Activated T-cell treated with anti-CD3 and anti-CD28 coated beads, Interleukin-2, amount 50 U/mL, for 1 hour (primary cell): ENCODE results near the gene MAP3K3.

Experiments
- DNase-seq: peaks from one replicate; pipeline ENCODE4 v3.0.0-alpha.2; 2020

MAP3K3 gene

DNA sequence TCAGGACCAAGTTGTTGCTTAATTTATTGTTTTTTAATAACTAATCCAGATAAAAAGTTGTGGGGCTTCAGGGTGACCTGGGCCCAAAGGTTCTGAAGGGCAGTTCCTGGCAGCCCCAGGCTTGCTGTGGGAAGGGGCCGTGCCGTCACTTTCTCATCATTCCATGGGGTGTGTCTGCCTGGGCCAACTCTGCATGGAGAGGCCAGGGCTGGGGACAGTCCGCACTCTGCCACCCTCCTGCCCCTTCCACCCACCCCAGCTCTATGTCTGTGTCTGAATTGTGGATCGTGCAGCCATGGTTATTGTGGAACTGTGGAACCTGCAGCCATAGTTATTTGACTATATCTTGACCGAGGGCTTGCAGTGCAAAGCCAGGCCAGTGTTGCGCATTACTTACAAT lies 73.7 kb downstream of the MAP3K3 start:
- peak; percentile 48 for DNase-seq

DNA sequence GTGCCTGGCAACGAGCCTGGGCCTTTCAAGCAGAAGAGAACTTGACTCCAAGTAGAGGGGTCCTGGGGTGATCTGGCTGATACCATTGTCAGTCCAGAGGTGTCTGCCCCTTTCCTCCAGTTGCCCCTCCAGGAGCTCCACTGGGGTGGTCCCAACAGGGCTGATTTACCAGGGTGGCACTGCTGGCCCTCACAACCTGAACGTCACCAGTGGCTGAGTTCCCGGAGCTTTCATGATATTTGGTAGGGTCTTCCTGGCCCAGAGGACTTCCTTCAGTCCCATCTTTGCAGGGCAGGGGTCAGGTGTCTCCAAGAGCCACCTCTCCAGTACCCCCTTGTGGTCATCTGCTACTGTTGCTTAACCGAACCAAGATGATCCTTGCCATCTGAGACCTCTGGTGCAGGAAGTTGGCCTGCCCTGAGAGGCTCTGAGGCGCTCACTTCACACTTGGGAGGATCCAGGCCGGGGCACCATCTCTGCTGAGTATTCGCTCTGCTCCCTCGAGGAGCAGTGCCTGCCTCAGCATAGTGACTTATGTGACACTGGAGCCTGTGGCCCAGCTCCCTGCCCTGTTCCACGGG lies 74.3 kb downstream of the MAP3K3 start:
- peak; percentile 60 for DNase-seq

DNA sequence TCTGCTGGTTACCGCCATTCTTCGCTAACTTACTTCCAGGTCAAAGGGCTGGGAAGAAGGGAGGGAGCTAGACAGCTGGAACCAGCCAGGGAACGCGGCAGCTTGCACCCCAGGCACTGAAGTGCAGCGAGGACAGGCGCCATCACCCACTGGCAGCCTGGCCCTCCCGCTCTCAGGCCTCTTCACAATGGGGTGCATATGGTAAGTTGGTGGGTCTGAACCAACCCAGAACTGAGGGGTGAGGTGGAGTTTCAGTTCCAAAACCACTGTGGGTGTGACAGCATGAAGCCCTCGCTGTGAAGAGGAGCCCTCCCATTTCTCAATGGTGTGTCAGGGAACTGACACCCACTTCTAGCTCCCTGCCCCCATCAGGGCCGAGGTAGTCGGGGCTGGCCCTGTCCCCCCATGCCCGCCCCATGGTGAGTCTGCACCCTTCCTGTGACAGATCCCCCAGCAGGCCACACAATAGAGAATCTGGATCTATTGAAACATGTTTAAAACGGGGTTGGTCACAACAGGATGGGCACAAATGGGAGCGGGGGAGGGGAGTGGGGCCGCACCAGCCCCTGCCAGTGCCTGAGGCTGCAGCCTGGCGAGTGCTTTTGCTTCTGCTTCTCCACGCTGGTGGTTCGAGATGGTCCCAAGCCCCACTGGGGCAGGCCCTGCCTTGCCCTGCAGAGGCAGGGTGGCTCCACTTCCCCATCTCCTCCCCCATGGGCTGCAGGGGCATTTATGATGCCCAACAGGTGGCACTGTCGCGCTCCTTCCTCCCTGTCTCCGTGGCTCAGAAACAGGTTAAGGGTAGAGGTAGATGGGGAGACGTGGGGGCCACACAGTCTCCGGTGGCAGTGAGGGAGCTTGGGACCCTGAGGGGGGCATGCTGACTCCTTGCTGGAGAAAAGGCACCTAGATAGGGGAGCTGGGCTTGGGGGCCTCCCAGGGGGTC lies 75.4 kb downstream of the MAP3K3 start:
- DNase-seq = peak; percentile 86

DNA sequence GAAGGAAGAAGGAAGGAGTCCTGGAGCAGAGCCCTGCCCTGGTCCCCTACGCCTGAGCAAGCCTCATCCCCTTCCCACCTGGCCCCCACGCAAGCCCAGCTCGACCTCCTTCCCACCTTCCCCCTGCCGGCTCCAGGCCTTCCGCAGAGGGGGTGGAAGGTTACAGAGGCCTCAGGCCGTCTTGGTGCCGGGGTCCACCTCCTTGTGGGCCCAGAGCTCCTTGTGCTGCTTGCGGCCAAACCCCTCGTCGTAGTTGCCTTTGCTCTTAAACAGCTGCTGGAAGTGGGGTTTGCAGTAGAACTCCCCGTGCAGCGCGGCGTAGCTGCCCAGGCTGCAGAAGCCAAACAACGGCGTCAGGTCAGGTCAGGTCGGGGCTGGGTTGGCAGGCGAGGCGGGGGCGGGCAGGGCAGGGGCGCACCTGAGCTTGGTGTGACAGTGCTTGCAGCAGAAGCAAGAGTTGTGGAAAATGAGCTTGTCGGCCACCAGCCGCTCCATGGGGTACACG lies 76.2 kb downstream of the MAP3K3 start:
- no peak for DNase-seq

DNA sequence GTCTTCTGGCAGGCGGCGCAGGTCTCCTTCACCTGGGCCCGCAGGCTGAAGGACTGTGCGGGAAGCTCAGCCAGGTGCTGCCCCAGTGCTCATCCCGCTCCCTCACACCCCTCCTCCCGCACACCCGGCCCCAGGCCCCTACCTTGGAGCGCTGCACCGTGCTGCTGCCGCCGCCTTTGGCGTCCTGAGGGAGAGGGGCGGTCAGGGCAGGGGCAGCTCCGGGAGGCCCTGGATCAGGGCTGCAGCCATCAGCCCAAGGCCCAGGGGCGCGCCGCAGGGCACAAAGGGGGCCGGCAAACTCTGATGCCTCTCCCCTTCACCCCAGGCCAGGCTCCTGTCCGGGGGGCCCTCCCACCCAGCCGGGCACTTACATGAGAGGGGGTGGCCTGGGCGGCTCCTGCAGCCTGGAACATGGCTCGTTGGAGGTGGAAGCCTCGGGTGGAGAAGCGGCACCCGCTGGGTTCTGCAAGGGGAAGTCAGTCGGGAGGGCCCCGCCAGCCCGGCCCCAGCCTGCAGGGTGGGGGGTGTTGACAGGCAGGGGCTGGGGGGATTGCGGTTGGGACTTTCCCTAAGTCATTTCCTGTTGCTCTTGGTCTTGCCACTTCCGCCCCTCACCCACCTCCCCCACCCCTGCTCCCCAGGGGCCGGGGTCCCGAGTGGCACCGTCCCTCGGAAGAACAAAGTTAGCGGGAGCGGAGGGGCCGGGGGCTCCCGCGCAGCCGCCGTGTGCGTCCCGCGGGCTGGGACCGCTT lies 76.8 kb downstream of the MAP3K3 start:
- DNase-seq = peak; percentile 83

DNA sequence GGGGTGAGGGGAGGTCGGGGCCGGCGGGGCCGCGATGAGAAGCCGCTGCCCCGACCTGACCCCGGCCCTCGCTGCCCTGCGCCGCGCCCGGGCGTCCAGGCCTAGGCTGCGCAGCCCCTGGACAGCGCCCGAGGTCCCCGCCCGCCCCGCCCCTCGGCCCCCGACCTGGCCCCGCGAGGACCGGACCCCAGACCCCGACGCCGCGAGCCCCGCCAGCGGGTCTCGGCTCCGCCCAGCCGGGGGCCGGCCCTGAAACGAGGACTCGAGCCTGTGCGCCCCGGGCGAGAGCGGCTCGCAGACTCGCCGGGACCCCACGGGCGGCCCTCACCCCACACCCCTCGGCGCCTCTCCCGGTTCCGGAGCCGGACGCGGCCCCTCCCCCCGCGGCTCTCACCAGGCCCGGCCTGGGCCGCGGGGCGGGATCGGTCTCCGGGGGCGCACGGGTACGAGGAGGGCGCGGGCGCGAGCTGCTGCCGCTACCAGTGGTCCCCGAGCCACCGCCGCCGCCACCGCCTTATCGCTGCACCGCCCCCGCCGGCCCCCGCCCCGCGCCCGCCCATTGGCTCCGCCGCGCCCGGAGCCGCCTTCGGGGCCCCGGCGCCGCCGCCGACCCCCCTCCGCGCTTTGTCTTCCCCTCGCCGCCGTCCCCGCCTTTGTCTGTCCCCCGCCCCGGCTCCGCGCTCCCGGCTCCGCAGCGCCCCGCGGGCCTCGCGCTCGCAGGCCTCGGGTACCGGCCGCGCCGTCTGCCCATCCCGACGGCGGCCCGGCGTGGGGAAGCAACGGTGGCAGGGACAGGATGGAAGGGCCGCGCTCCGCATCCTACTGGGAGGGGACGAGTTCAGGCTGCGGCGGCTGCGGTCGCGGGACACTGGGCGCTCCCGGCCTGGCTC lies 77.7 kb downstream of the MAP3K3 start, which contains the start of gene LIMD2:
LIMD2 (minus strand) TSS at position 488 of the 890 bp plus-strand sequence. CDS start 827 bp downstream, outside the sequence.
- peak; percentile 90 for DNase-seq

DNA sequence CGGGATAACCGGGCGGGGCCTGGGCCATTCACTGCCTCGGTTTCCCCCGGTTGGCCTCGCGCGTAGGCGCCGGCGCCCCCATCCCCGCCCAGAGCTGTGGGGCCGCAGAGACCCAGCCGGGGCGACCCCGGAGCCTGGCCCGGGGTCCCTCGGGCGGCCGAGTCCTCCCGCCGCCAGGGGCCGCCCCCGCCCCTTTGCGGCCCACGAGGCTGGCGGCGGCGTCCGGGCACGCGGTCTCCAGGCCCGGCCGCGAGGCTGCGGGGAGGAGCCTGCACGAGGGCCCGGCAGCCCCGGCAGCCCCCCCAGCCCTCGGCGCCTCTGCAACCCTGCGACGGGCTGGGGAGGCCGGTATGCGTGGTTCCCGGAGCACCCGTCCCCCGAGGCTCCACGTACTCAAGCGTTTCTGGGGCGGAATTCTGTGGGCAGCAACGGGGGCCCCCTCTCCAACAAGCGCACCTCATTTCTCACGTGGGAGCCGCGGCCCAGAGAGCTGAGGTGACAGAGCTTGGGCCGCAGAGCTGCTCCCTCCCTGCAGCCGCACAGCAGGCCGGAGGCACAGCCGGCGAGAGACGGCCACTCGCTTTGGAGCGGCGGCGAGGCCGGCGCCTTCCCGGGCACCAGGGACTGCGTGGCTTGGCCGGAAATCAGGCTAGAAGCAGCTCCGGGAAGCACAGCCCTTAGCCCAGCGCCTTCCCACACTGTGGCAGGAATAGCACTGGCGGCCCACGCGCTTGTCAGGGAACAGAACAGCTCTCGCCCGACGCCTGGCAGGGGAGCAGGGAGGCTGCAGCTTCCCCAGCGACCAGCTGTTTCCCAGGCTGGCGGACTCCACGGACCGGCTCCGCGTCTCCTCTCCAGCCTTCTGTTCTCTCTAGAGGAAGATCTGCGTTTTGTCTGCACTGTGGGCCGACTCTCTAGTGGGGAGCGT lies 78.6 kb downstream of the MAP3K3 start:
- DNase-seq = peak; percentile 69

DNA sequence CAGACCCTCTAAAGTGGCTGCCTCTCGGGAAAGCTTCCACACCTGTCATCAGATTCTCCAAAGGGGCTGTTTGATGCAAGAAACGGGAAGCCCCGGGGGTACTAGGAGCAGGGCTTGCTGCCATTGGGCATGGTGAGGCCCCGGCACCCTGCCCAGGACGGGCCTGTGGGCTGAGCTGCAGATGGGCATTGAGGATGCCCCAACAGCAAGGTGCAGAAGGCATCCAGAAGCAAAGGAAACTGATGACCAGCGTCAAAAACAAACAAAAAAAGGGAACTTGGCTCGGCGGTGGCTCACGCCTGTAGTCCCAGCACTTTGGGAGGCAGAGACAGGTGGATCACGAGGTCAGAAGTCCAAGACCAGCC lies 79.2 kb downstream of the MAP3K3 start:
- DNase-seq = no peak

DNA sequence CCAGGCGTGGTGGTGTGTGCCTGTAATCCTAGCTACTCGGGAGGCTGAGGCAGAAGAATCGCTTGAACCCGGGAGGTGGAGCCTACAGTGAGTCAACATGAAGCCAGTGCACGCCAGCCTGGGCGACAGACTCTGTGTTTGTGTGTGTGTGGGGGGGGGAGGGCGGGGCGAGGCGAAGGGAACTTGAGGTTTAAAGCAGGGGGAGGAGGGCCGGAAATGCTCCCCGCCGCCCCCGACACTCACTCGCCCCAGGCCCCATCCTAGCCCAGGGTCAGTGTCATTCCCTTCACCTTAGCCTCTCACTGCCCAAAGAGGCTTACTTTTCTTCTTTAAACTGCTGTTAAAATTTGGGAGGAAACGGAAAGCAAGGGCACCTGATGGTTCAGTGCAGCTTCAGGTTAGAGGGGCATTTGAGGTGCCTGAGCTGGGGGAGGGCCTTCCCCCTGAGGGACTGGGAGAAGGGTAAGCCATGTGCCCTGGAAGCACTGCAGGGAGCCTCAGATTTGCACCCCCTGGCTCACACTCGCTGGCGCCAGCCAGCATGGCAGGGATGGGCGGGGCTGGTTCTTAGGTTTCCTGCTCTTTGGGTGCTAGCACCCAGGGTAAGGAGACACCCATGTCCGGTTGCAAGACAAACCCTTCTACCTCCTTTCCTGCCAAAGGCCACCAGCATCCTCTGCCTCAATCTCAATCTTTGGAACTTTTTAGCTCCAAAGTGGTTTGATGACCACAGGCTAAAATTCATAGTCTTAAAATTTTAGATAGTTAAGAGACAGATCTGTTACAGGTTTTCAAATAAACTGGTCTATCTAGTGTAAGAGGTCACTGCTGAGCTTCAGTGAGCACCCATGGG lies 79.9 kb downstream of the MAP3K3 start:
- peak; percentile 72 for DNase-seq

DNA sequence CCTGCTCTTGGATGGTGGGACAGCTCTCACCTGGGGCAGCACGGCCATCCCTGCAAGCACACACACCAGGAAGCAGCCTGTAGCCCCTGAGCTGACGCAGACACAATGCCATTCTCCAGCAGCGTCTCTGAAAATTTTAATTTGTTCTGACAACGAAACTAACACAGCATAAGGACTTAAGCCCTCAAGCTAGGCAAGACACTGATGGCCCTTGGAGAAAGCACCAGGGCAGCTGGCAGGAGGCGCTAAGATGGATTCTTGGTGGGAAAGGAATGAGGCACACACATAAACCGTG lies 80.5 kb downstream of the MAP3K3 start:
- no peak for DNase-seq

DNA sequence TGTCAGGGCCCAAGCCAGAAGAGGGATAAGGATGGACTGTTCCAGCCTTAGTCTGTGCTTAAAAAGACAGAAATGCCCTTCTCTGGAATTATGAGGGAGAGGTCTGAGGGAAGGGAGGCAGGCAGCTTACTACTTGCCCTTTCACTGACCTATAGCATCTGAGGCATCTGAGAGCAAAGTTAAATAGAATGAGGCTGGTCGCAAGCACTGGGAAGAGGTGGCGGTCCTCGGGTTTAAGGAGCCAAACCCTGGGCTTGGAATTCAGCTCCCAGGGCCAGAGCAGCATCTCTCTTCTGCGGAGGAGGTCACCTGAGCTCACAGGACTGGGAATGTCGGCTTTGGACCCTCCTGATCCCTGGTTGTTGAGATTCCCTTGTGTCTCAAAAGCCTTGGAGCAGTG lies 80.8 kb downstream of the MAP3K3 start:
- DNase-seq = no peak

DNA sequence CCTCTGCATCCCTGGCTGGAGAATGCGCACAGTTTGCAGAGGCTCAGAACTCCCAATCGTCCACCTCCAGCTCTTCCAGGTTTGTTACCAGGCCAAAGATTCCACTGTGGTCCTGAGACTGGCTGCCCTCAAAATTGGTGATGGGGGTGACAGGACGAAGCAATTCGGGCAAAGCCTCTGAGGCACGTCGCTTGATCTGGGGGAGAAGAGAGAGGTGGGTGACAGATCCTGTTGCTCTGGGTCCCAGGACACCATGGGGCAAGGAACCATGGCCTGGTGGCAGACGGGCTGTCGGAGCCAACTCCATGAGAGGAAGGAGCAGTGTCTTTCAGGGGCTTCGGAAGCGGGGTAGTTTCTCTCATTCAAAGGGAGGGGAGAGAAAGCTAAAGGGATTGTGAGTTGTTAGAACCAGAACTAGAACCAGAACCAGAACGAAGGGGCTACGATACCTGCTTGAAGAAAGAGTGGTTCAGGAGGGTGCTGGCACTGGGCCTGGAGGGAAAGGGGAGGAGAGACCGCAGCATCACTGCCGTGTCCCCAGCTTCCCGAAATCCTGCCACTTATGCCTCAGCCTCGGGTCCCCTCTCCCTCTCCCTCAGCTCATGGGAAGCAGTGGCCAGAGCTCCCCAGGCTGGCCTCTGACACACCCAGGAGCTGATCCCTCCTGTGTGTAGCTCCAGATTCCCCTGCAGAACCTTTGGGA lies 81.5 kb downstream of the MAP3K3 start:
- DNase-seq = no peak

DNA sequence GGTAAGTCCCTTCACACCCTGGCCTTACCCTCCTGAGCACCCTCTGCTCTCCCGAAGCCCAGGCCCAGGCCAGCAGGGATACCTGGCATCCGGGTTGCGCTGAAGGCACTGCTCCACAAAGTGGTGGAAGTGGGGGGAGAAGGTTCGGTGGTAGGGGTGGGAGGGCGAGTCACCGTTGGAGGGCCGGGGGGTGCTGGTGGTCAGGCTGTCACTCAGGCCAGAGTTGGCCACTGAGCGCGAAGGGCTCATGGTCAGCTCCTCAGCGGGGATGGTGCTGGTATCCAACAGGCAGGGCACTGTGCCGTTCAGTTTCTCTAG lies 82.0 kb downstream of the MAP3K3 start:
- no peak for DNase-seq

DNA sequence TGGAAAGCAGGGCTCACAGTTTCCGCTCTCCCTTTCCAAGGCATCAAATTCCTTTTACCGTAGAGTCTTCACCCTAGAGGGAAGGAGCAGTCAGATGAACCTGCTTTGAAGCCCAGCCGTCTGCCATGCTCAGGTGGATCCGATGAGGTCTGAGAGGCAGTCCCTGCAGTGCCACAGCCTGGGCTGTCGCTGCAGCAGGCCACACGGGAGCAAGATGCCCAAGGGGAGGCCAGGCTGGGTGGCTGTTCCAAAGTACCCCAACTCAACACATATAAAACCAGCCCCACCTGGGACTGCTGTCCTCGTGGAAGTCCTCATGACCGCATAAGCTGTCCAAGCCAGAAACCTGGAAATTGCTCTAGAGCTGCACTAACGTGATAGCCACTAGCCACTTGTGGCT lies 82.6 kb downstream of the MAP3K3 start:
- no peak for DNase-seq

DNA sequence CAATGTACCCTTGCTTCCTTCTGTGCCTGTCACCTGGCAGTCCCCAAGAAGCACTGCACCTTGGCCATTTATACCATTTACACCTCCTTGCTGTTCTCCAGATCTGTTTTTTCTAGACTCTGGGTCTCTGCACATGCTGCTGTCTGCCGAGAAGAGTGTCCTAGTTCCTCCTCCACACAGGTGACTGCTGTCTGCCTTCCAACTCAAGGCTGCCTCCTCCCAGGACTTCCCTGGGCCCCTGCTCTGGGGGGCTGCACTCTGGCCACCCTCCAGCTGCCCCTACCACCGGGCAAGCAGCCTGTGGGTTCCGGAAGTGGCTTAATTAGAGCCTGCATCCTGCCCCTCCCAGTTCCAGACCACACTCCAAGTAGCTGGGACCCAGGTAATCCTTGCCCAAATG lies 83.4 kb downstream of the MAP3K3 start:
- no peak for DNase-seq

DNA sequence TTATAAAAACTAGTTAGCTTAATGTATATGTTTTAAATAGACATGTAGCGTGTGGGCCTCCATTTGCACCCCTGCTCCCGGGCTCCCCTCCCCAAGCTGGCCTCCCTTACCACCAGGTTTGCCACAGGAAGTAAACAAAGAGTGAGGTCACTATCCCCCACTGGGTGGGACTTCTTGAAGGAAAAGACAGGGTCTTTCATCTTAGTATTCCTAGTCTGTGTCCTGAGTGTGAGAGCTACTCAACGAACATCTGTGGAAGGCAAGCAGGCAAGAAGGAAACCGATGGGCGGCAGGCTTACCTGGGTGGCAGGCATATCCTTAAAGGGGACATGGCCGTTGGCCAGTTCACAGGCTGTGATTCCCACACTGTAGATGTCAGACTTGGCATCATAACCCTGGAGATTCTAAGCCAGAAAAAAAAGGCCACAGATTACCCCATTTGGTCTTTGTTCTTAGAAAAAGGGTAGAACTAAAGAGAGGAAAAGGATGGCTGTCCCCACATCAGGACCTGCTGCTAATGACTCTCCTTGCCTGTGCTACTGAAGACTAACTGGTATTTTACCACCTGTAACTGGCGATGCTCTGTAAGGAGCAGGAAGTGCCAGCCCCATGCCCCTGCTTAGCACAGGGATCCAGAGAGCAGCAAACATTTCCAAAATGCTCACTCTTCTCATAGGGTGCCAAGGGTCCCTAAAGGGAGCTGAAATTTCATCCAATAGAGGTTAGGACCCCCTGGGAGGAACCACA lies 84.3 kb downstream of the MAP3K3 start:
- DNase-seq = no peak

DNA sequence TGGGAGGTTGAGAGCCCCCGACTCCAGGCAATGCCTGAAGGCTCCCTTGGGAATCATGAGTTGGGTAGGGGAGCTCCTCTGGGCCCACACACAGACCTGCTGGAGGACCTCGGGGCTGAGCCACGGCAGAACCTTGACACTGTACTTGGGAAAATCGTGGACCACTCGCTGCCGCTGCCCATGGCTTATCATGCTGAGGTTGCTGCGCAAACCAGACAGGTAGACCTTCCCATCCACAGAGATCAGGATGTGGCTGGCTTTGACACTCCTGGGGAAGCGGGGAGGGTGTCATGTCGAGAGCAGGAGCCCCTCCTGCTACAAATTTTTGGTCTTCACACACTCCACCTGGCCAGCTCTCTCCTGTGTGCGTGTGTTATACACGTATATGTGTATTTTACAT lies 84.9 kb downstream of the MAP3K3 start:
- peak; percentile 37 for DNase-seq

DNA sequence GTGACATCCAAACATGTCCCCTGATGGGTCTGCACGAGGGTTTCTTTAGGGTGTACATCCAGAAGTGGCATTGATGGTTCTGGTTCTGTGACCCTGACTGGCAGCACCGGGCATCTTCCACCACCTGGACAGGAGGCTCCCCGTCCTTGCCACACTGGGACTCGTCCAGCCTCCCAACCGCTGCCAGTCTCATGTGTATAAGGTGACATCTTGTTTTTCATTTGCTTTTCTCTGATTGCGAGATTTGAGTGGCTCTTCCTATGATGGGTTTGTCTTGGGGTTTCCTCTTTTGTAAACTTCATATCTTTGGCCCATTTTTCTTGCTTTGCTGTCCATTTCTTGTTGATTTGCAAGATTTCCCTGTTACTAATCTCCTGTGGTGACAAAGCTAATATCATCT lies 86.9 kb downstream of the MAP3K3 start:
- no peak for DNase-seq
